CD4-positive, alpha-beta T cell treated with Interferon gamma for 1 hour (primary cell): Measurements from ENCODE around the gene DGKQ.

ENCODE experiments used
- DNase-seq: peaks from one replicate; pipeline ENCODE4 v3.0.0-alpha.2; 2020

DGKQ gene, protein sequence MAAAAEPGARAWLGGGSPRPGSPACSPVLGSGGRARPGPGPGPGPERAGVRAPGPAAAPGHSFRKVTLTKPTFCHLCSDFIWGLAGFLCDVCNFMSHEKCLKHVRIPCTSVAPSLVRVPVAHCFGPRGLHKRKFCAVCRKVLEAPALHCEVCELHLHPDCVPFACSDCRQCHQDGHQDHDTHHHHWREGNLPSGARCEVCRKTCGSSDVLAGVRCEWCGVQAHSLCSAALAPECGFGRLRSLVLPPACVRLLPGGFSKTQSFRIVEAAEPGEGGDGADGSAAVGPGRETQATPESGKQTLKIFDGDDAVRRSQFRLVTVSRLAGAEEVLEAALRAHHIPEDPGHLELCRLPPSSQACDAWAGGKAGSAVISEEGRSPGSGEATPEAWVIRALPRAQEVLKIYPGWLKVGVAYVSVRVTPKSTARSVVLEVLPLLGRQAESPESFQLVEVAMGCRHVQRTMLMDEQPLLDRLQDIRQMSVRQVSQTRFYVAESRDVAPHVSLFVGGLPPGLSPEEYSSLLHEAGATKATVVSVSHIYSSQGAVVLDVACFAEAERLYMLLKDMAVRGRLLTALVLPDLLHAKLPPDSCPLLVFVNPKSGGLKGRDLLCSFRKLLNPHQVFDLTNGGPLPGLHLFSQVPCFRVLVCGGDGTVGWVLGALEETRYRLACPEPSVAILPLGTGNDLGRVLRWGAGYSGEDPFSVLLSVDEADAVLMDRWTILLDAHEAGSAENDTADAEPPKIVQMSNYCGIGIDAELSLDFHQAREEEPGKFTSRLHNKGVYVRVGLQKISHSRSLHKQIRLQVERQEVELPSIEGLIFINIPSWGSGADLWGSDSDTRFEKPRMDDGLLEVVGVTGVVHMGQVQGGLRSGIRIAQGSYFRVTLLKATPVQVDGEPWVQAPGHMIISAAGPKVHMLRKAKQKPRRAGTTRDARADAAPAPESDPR

DNA sequence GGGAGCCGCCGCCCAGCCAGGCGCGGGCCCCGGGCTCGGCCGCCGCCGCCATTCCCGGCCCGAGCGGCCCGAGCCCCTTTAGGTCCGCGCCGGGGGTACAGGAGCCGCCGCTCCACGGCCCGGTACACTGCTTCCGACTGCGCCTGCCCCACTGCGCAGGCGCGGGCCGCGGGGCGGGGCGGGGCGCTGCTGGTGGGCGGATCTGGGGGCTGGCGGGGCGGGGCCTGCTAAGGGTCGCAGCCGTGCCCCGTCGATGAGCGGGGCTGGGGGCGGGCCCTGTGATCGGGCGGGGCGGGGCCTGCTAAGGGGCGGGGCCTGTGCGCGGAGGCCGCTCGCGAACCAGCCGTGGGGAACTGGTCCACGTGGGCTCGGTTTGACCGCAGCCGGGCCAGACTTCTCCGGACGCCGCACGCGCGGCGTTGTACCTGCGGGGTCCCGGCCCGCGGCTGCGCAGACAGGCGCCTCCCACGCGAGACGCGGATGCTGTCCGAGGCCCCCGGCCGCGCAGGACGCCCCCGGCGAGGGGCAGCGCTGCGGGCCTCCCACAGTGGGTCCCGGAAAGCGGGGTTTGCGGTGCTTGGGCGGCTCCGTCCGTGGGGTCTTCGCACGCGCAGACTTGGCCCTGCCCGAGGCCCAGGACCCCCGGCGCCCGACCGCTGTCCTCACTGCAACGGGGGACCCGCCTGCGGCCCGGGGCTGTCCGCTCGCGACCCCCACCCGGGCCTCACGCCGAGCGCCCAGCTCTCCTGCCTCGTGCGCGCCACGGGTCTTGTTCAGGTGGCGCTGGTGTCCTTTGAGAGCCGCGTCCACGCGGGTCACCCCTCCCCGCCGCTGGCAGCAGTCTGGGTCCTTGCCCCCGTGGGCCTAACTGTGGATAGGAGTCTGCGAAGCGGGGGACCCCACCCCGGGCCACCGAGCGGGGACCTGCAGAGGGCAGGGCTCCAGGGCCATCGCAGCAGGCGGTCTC, at the start of gene DGKQ:
DGKQ (minus strand) TSS at position 139 of the 967 bp plus-strand sequence; CDS start at position 52, 87 bp downstream.
- peak; percentile 89 for DNase-seq

DNA sequence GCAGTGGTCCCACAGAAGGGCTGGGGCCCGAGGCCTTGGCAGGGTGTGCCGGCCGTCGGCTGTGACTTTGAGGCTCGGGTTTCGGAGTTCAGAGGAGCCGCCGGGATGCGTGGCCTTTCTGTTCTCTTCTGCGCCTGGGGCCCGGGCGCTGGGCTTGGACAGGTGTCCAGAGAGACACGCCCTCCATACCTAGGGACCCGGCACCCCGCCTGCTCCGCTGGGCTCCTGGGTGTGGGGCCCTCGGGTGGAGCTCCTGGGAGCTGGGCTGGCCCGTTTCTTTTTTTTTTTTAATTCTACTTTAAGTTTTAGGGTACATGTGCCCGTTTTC, 49.3 kb upstream of the DGKQ start:
- DNase-seq: no peak

DNA sequence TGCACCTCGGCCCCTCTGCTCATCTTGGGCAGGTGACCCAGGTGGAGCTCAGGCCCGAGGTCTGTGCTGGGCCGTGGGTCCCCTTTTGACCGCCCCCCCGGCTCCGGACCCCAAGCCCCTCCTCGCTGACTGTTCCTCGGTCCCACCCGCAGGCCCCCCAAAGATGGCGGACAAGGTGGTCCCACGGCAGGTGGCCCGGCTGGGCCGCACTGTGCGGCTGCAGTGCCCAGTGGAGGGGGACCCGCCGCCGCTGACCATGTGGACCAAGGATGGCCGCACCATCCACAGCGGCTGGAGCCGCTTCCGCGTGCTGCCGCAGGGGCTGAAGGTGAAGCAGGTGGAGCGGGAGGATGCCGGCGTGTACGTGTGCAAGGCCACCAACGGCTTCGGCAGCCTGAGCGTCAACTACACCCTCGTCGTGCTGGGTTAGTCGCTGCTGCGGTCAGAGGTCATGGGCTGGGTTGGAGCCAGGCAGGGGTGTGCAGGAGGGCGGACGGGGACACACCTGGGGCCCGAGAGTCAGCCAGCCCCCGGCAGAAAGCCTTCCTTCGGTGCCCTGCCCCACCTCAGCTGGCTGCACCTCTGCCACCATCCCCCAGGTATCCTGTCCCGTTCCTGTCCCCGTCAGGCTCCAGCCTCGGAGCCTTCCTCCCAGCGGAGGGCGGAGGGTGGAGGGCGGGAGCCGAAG, 48.8 kb upstream of the DGKQ start:
- DNase-seq: no peak

GRCh38 chr4:1021386-1022050, 48.1 kb upstream of the DGKQ start:
- peak; percentile 33 for DNase-seq

GRCh38 chr4:1019729-1020470, 46.5 kb upstream of the DGKQ start:
- DNase-seq: no peak

DNA sequence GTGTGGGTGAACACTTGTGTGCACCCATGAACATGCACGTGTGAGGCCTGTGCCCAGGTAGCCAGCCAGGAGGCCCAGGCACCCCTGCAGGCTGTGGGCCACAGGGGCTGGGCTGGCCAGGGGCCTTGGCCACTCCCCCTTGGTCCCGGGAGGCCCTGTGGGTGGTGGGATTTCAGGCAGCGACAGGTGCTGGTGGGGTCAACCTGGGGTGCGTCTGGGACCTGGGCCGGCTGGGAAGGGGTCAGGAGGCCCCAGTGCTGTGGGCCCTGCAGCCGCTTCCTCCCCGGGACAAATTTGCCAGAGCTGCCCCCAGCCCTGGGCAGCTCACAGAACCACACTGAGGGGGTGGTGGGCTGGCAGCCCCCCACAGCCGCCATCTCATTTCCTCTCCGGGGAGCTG, 46.0 kb upstream of the DGKQ start:
- no peak for DNase-seq

GRCh38 chr4:1018147-1019020, 45.0 kb upstream of the DGKQ start:
- no peak for DNase-seq

GRCh38 chr4:1017706-1018105, 44.3 kb upstream of the DGKQ start:
- DNase-seq: no peak

- no peak for DNase-seq
Measured at GRCh38 chr4:1017211-1017610, 43.8 kb upstream of the DGKQ start.

- DNase-seq: no peak
Measured at GRCh38 chr4:1015746-1016145, 42.4 kb upstream of the DGKQ start.

- DNase-seq: no peak
Measured at GRCh38 chr4:1015179-1015578, 41.8 kb upstream of the DGKQ start.

DNA sequence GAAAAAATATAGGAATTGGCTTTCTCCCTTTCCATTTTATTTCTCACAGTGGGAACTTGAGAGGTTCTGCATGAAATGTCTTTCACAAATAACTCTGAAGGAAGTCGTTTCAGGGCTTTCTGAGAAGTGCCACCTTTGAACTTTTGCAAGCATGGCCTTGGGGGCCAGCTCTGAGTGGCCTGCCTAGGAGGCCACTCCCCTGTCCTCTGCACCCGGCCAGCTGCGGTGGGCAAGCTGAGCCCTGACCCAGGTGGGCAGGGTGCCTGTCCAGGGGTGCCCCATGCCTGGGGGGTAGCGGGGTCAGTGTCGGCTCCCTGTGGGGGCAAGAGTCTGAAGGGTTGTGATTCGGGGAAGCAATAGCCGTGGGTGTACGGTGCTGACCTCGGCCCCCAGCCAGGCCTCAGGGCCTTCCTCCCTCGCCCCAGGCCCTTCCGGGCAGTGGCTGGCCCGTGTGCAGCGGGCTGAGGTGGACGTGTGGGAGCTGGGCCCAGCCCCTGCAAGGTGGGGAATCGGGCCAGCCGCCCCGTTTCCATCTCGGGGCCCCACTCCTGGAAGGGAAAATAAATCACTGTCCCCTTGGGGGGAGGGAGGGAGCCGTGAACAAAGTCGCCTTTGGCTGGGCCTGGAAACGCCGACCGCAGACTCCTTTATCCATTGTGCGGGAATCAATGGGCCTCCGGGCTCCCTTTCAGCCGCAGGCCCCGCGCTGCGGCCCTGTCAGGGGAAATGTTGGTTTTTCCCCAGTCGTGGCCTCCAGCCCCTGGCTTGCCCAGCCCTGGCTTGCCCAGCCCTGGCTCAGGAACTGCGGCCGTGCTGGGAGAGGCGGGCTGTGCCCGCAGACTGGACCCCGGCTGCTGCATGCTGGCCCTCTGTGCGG, 41.2 kb upstream of the DGKQ start:
- DNase-seq: no peak

- DNase-seq: no peak
Measured at GRCh38 chr4:1013225-1014073, 40.1 kb upstream of the DGKQ start.

GRCh38 chr4:1012034-1012739, 38.8 kb upstream of the DGKQ start:
- DNase-seq: peak; percentile 21

DNA sequence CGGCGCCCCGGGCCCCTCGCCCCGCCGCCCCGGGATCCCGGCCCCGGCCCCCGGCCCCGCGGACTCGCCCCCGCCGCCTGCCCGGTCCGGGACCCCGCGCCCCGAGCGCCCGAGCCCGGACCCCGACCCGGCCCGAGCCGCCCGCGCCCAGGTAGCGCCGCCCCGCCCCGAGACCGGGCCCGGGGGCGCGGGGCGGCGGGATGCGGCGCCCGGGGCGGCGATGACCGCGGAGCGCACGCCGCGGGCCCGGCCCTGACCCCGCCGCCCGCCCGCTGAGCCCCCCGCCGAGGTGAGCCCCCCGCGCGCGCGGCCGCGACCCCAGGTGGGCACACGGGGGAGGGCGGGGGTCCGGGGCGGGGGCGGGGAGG, 38.3 kb upstream of the DGKQ start:
- no peak for DNase-seq

DNA sequence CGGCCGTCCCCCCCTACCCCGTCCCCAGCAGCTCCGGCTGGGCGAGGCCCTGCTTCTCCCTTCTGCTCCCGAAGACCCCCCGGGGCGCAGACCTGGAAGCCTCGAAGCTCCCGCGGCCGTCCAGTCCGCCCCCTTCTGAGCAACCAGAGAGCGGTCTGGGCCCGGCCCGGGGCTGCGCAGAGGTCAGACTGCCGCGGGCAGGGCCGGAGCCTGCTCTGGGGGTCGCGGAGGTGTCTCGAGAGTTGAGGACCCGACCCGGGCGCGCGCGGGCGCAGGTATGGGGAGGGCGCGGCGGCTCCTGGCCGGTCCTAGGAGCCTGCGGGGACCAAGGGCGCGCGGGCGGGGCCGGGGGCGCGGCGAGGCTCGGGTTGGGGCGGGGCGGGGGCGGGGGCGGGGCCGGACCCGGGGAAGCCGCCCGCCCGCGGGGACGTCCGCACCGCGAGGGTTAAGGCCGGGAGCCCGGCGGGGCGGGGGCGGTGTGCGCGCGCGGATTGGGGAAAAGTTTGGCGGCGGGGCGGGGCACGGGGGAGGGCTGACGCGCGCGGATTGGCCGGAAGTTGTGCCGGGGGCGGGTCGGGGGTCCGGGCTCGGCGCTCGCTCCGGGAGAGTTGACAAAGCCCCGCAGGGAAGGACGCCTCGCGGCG, 37.8 kb upstream of the DGKQ start, which contains the start of gene FGFRL1:
FGFRL1 (plus strand) TSS at position 605 of the 644 bp plus-strand sequence. CDS start 860 bp downstream, outside the sequence.
- DNase-seq: peak; percentile 88
